Breast epithelium (tissue), 3 donors: ENCODE results near the gene NCS1. TPM values are rescaled to one million over a fixed set of nuclear protein-coding genes. Genes with fewer than 3 reads are reported as not detected.

ENCODE experiments used
- total RNA-seq, 3 donors: library from RNA; depleted of rRNA; stranded (reverse); fragments of >200 nt; gene quantifications; one replicate each; pipeline ENCODE4 v1.1.0, GENCODE V29; 2016

Gene NCS1
- total RNA-seq, 3 donors from 2014 or later: 3.2 to 3.9 (median 3.4) TPM

Other genes with a start within 250 kb of the NCS1 start
- 10 to 100 TPM; 31.3 to 49.8 (median 41.9) TPM for gene FNBP1, start 129.2 kb upstream of the NCS1 start, total RNA-seq
- 10 to 100 TPM; 22.5 to 26.9 (median 25.6) TPM for gene GPR107, start 118.5 kb upstream of the NCS1 start, total RNA-seq
- 1 to 10 TPM in 1 of 3 donors, under 1 TPM in 2; 0.29 to 3.8 (median 0.98) TPM for gene HMCN2, start 93.4 kb downstream of the NCS1 start, total RNA-seq